Hindlimb muscle (tissue), 1 donor: ENCODE results near the gene GLRX2. TPM values are rescaled to one million over a fixed set of nuclear protein-coding genes. Genes with fewer than 3 reads are reported as not detected.
"Not testable (repeated sequence)": the region's sequence is repeated elsewhere in the genome, so short reads cannot be mapped to it uniquely, and the experiment has no call there.

Source experiments
- DNase-seq: peaks from one replicate; pipeline ENCODE4 v3.0.0-alpha.2; 2013
- polyA plus RNA-seq: library from polyadenylated mRNA; unstranded; fragments of 120-200 nt; gene quantifications from one replicate; pipeline ENCODE4 v1.2.1, GENCODE V29; 2013; ENCODE audit not compliant: insufficient read length

The GLRX2 gene
- polyA plus RNA-seq = 14.0 TPM

DNA sequence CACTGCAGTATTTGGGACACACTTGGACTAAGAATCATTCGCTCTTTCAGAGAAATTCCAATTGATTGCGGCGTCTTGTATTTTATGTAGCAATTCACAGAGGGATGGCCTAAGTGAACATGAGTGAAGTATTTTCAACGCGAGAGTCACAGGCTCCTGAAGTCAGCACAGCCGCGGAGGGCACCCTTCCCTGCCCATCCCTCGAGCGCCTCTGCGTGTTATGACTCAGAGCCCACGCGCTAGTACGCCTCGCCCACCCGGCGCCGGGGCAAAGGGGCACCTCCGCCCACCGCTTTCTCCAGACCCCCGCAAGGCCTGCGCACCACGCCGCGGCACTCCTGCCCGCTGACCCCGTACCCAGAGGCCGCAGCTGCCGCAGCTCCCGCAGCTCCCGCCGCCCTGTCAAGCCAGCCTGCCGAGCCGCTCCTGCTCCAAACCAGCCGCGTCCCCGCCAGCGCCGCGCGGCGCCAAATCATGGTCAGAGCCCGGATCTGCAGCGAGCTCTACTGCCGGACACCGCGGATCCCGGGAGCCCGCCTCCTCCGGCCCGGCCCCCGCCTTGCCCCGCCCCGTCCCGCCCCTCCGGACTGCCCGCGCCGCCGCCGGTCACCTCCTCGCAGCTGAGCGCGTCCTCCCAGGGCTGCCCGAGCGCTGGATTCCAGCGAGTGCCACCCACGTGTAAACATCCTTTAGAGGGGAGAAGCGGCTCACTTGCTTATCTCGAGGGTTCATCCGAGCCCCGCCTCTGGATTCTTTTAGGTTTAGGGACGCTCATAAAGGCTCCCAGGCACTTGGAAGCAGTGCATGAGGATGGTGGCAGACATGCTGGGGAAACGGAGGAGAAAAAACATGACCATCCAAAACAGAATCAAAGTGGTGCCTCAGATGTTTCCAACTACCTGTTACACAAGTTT lies at the start of gene GLRX2:
Gene GLRX2, minus strand, starts transcription at position 508 of the 914 bp plus-strand sequence. Its CDS starts 32 bp downstream, at position 476.
- DNase-seq = peak; percentile 87

- DNase-seq = no peak
Observed at GRCh38 chr1:193144999-193145398, 39.8 kb upstream of the GLRX2 start.

- no peak for DNase-seq
Observed at GRCh38 chr1:193144361-193144938, 39.2 kb upstream of the GLRX2 start.

DNA sequence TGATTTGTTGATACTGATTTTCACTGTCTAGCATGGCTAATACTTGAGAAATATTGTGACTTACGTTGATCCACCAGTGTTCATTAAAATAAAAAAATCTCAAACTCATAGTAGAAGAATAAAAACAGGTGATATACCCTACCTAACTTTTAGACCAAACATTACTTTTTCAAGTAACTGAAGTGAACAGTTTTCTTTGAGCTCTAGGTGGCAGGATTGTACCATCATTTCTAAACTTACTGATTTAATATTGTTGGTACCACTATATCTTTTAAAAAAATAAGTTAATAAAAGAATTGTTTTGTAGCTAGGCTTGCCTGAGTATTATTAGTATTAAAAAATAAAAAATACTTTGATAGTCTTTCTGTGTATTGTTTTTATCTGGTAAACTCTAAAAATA lies 38.1 kb upstream of the GLRX2 start:
- DNase-seq = peak; percentile 2

DNA sequence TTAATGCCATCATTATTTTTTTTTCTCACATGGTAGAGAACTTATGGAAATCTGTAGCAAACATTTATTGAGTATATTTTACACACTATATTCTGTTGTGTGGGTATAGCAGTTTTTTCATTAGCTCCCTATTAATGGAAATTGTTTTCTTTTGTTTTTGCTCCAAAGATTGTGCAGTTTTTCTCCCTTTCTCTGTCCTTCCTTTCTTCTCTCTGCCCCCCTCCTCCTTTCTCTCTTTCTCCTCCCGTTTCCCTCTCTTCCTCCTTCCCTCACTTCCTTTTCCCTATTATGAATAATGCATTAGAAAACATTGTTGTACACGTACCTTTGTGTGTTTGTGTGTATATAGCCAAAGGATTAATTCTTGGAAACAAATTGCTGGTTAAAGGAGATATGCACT lies 37.2 kb upstream of the GLRX2 start:
- DNase-seq = no peak

DNA sequence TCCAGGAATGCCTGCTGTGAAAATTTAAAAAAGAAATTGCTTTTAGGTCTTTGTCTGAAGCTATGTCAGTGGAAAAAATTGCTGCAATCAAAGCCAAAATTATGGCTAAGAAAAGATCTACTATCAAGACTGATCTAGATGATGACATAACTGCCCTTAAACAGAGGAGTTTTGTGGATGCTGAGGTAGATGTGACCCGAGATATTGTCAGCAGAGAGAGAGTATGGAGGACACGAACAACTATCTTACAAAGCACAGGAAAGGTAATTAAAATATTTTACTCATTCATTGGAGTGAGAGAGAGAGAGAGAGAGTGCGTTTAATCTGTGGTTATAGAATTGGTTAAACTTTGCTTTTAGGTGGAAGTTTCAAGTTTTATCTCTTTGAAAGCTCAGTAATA lies 36.6 kb upstream of the GLRX2 start:
- DNase-seq = no peak

DNA sequence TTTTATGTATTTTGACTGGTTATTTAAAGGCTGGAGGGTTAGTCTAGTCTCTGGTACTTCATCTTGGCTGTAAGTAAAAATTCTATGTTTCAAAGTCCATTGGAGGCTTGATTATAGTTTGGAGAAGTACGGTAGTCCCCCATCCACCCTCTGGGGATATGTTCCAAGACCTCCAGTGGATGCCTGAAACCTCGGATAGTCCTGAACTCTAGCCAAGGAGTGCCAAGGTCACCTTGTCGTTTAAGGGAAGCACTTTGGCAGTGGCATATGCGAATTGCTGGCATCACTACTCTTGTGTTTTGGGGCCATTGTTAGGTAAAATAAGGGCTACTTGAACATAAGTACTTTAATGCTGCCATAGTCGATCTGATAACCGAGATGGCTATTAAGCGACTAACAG lies 35.0 kb upstream of the GLRX2 start:
- no peak for DNase-seq

- DNase-seq = no peak
Observed at GRCh38 chr1:193131266-193131860, 26.1 kb upstream of the GLRX2 start.

GRCh38 chr1:193125369-193125768 lies 20.2 kb upstream of the GLRX2 start:
- DNase-seq = no peak

DNA sequence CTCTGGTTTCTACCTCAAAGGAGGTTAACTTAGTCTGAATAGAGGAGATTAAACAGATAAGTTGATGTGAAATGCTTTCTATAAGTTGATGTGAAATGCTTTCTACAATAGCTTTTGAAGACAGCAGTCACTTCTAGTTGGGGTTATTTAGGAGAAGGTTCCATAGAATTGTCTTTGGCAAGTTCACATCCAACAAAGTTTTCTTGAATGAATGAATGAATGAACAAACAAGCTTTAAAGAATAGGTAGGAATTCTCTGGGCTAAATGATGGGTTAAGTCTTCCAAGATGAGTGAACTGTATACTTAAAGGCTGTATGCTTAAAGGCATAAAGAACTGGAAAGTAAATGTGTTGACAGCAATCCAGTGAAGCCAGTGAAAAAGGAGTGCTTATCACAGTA lies 18.5 kb upstream of the GLRX2 start:
- no peak for DNase-seq

- peak; percentile 96 for DNase-seq
Observed at GRCh38 chr1:193121616-193122593, 16.7 kb upstream of the GLRX2 start, which contains the start of gene CDC73. TSS of gene CDC73 (plus strand) at chr1:193122031. CDS start at chr1:193122201, 170 bp downstream.

DNA sequence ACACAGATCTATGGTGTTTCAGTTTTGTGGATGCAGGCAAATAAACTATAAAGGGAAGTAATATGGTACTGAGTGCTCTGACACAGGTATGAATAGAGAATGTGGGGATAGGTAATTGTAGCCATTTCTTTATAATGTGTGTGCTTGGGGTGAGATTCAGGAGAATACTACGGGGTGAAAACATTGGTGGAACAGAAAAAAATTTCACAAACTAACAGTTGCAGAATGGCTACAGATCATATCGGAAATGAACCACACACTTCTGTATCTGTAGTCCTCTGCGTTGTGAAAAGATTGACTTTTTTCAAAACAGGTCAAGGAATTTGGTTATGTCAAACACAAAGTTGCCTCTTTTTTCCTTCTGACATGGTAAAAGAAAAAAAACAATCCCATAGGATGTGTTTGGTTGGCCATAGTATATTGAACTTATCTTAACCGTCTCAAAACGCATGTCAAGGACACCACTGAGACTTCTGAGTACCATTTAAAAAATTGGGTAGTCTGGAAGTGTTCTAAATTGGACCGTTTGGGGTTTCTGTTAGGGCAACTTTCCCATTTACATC lies 15.5 kb upstream of the GLRX2 start:
- peak; percentile 4 for DNase-seq

DNA sequence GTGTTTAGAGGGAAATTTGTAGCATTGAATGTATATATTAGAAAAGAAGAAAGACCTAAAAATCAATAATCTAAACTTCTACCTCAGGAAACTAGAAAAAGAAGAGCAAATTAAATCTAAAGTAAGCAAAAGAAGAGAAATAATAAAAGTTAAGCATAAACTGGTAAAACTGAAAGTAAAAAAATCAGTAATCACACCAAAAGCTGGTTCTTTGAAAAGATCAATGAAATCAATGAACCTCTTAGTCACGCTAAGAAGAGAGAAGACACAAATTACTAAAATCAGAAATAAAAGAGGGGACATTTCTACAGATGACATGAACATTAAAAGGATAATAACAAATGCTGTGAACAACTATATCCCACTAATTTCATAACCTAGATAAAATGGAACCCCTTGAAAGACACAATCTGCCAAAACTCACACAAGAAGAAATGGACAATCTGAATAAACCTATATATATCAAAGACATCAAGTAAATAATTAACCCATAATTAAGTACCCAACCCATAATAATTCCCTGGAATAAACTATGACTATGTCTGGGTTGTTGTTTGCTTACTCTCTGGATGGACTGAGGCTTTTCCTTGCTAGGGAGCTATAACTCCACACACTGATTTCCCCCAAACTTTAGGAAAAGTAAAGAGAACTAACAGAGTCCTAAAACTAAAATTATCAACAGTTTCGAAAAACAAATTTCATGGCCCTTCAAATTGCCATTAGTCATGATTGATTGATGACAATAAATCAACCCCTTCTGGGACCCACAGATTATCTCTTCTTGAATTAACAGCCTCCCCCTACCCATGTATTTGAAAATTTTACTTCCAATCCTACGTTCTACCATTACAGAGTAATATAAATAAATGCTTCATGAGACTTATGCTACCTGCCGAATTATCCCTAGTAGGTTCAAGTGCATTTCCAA lies 13.9 kb upstream of the GLRX2 start:
- DNase-seq = no peak

- no peak for DNase-seq
Observed at GRCh38 chr1:193118194-193118593, 13.0 kb upstream of the GLRX2 start.

DNA sequence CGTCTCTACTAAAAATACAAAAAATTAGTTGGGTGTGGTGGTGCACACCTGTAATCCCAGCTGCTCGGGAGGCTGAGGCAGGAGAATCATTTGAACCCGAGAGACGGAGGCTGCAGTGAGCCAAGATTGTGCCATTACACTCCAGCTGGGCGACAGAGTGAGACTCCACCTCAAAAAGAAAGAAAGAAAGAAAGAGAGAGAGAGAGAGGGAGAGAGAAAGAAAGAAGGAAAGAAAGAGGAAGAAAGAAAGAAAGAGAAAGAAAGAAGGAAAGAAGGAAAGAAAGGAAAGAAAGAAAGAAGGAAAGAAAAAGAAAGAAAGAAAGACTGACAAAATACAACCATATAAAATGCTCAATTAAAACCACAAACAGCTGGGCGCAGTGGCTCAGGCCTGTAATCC lies 12.0 kb upstream of the GLRX2 start:
- DNase-seq = not testable (repeated sequence)

DNA sequence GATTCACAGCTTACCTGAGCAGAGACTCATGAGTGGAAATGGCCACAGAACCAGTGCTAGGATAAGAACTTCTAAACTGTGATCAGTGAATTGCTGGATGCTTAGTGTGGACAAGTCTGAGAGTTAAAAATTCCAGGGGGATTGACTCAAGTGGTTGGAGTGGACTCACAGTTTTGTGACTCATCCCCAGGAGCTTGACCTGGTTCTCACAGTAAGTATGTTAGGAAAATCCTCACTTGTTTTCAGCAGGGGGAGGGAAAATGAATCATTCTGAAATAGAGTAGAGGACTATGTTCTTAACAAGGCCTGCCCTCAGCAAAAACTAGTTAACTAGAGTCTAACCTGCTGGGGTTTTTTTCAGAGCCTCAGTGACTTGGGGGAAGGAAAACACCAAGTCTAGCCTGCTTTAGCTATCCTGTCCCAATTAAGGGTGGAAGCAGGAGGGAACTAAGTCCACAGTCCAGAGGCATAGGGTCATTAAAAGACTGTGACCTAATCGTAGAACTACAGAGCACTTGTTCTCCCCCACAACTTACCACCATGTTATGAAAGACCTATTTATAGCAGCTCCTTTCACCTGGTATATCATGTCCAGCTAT lies 10.5 kb upstream of the GLRX2 start:
- no peak for DNase-seq

DNA sequence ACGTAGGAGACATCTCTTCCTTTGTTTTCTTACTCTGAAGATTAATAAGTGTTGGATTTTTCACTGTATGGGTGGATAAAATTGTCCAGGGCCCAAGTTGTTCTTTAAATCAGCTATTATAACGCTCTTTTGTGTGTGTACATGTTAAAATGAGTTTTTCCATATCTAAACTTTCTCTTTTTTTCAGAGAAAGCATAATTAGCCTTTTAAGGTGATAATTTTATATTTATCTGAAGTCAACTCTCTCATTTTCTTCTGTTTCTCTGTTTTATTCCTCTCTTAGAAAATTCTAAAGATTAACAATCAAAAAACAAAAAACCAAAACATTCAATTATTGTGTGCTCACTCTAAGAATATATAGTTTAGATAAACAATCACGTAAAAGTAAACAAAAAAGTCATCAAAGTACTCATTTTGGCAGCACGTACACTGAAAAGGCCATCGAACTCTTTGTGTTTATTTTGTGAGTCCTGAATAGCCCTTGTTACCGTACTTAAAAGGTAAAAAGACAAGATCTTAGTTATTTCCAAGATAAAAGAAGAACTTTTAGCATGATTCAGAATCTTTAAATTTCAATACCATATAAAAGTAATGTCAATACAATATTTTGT lies 9.4 kb upstream of the GLRX2 start:
- no peak for DNase-seq

- DNase-seq = no peak
Observed at GRCh38 chr1:193113992-193114332, 8.7 kb upstream of the GLRX2 start.

DNA sequence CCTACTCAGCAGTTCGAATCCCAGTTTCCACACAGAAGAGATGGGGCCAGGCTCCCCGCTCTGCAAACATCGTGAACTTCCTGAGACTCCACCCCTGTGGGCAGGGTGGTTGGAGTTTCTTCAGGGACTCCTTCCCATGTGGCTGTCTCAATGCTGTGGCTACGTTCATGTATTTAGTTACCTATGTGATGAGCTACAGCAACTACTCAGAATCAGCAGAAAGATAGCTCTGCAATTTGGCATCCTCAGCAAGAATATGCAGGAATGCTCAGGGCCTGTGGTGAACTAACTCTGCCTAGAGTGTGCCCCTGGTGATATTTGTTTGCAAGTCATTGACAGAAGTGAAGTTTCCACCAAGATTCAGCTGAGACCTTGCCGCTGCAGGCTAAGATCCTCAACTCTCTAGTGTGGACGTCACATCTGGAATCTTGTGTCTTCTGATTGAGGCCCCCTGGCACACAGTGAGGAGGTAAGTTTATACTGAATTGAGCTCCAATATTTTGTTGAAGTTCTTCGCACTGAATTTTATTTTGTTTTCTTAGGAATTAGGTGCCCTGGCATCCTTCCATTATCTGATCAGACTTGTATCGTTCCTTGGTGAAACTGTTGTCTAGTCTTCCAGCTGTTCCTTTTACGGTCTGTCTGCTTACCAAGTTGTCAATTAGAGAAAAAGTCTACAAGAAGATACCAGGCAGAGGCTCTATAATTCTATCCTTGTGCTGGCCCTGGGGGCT lies 8.2 kb upstream of the GLRX2 start:
- DNase-seq = no peak
